Pancreas (tissue), 10 donors: Measurements from ENCODE around the gene NEK10. TPM values are rescaled to one million over a fixed set of nuclear protein-coding genes. Genes with fewer than 3 reads are reported as not detected.
"Not testable (repeated sequence)": the region's sequence is repeated elsewhere in the genome, so short reads cannot be mapped to it uniquely, and the experiment has no call there.

Experiments
- ATAC-seq, 4 donors: fragments of 200-7000 bp; cut with Tn5 transposase; one replicate each; pipeline versions ENCODE4 v1.8.0 to v1.9.1; 2020; ENCODE audit warnings: mild to moderate bottlenecking in 4 of 4, moderate library complexity in 4 of 4
- DNase-seq, 6 donors: peaks; one replicate each; pipeline ENCODE4 v3.0.0-alpha.2; 2020
- FAIRE-seq: peaks from 2 replicates; lab custom pipeline; 2012; peaks lifted over from hg19 to GRCh38; lab: Jason Lieb, UNC
- H3K27ac ChIP-seq, 4 donors: fragments of 200-600 bp; sonication (generic); 1 replicate in 3 of 4; 2 replicates in 1 of 4; pipeline versions ENCODE4 v1.5.0 to v1.8.0; 2020
- H3K27me3 ChIP-seq, 4 donors: fragments of 200-600 bp; one replicate each; pipeline ENCODE4 v1.8.0; 2021
- H3K36me3 ChIP-seq, 3 donors: fragments of 200-600 bp; sonication (generic) in 1 of 3; one replicate each; pipeline versions ENCODE4 v1.5.0 to v1.8.0; 2020 to 2021
- H3K4me1 ChIP-seq, 3 donors: fragments of 200-600 bp; one replicate each; pipeline ENCODE4 v1.8.0; 2021
- H3K4me3 ChIP-seq, 4 donors: fragments of 200-600 bp; sonication (generic) in 2 of 4; one replicate each; pipeline versions ENCODE4 v1.5.0 to v1.8.0; 2020 to 2021
- H3K9me3 ChIP-seq, 4 donors: fragments of 200-600 bp; one replicate each; pipeline ENCODE4 v1.8.0; 2021
- CTCF ChIP-seq, 4 donors: fragments of 200-600 bp; sonication (generic) in 3 of 4; IDR thresholded peaks; one replicate each; pipeline versions ENCODE4 v1.5.0 to v1.8.0; 2021; ENCODE audit warnings: antibody characterized with exemption in 4 of 4
- WGBS, 2 donors: extraction: QIAGEN DNeasy Blood & Tissue Kit; methylation state at CpG; one replicate each; pipeline ENCODE4 v1.1.7; 2013; 5-methylcytosine and 5-hydroxymethylcytosine counted together
- intact Hi-C, 3 donors: fragments of 100-400 bp; cut with DNase I; formaldehyde crosslinking; loops; one replicate each; pipeline versions ENCODE4 v1.11.1 to v1.14.2; 2022
- polyA plus RNA-seq, 2 donors: library from polyadenylated mRNA; stranded (reverse); fragments of 200-250 nt; gene quantifications; one replicate each; pipeline ENCODE4 v1.2.3, GENCODE V29; 2013
- total RNA-seq, 6 donors: library from RNA; stranded (reverse); fragmentation: NEBNext Ultra II Directional in 4 of 6; extraction: Animal tissue kit (Norgen Biotek cat#: 25700) in 4 of 6; gene quantifications; one replicate each; pipeline versions ENCODE4 v1.2.1 to v1.2.4, GENCODE V29; 2021 to 2023
- donor health status: healthy with polysubstance abuse.
- donor health status: DM: no; HTN: no; CAD: no; lungs with moderate emphysema.
- donor health status: DM: no; HTN: no; CAD: no.
- donor health status: control.
- donor health status: control.
- donor health status: Bipolar disorder and iron deficiency.
- donor health status: DM: yes; HTN: yes; CAD: no.
- donor health status: DM: no; HTN: no; CAD: no.
- donor health status: DM: no; HTN: no; CAD: no.
- donor health status: DM: yes; HTN: yes; CAD: no.

The NEK10 gene
- total RNA-seq = under 1 TPM; 0.24 to 0.90 (median 0.37) TPM
- polyA plus RNA-seq = under 1 TPM; 0.30 to 0.42 TPM

GRCh38 chr3:27368831-27369607 lies at the start of gene NEK10:
Gene NEK10 (minus strand): TSS chr3:27369383. CDS start chr3:27352882, 16,501 bp downstream.
- DNase-seq (peak; percentile 88 to 95 (median 92)), FAIRE-seq (no peak), ATAC-seq (peak; percentile 100)
- peaks cover 0 to 4% (median 3%) of the 10 kb centered on the region in 3 donors for H3K4me1 ChIP-seq
- TF ChIP-seq CTCF (IDR thresholded peaks at IDR 0.05) = no peak
- H3K27me3 ChIP-seq = no peaks in the 10 kb centered on the region
- no peaks in the 10 kb centered on the region for H3K9me3 ChIP-seq
- H3K4me3 ChIP-seq = peak within 1 kb of the TSS; percentile 41 to 79 (median 55)
- no peaks in the 10 kb centered on the region for H3K36me3 ChIP-seq
- intact Hi-C loops = no loop called here
- 1 to 2% methylated on average over 48 of the region's 48 CpGs for WGBS, 2 donors
- H3K27ac ChIP-seq = no peak within 1 kb of the TSS

- no peaks in the 10 kb centered on the region for H3K4me1 ChIP-seq
- DNase-seq (no peak), FAIRE-seq (no peak), ATAC-seq (no peak)
- no peak for TF ChIP-seq CTCF (IDR thresholded peaks at IDR 0.05)
- no peaks in the 10 kb centered on the region for H3K9me3 ChIP-seq
- no peak overlapping the region for H3K27ac ChIP-seq
- no peaks in the 10 kb centered on the region for H3K36me3 ChIP-seq
- intact Hi-C loops = no loop called here
- WGBS, 2 donors = 80 to 84% methylated on average over 1 of the region's 1 CpG
- H3K4me3 ChIP-seq = no peak overlapping the region
- no peaks in the 10 kb centered on the region for H3K27me3 ChIP-seq
These were observed 46.0 kb upstream of the NEK10 start for GRCh38 chr3:27415202-27415601.

GRCh38 chr3:27392950-27393679 lies 23.9 kb upstream of the NEK10 start:
- intact Hi-C loops = no loop called here
- no peak for TF ChIP-seq CTCF (IDR thresholded peaks at IDR 0.05)
- WGBS, 2 donors = 57 to 58% methylated on average over 3 of the region's 3 CpGs
- Histone ChIP-seq H3K27ac (no peak overlapping the region), H3K4me1 (no peaks in the 10 kb centered on the region), H3K27me3 (no peaks in the 10 kb centered on the region), H3K36me3 (no peaks in the 10 kb centered on the region), H3K9me3 (no peaks in the 10 kb centered on the region), H3K4me3 (no peak overlapping the region)
- ATAC-seq (no peak), DNase-seq (no peak), FAIRE-seq (no peak)

GRCh38 chr3:27392414-27392813 lies 23.2 kb upstream of the NEK10 start:
- WGBS, 2 donors = 92 to 96% methylated on average over 10 of the region's 10 CpGs
- H3K4me3 ChIP-seq, H3K9me3 ChIP-seq, H3K27ac ChIP-seq, H3K36me3 ChIP-seq, DNase-seq, ATAC-seq, H3K4me1 ChIP-seq, FAIRE-seq, H3K27me3 ChIP-seq, intact Hi-C loops: not testable (repeated sequence)

GRCh38 chr3:27391796-27392195 lies 22.6 kb upstream of the NEK10 start:
- FAIRE-seq = no peak
- Histone ChIP-seq H3K27me3 (no peaks in the 10 kb centered on the region), H3K4me3 (no peak overlapping the region), H3K9me3 (no peaks in the 10 kb centered on the region), H3K36me3 (no peaks in the 10 kb centered on the region), H3K4me1 (no peaks in the 10 kb centered on the region), H3K27ac (no peak overlapping the region)
- 93% methylated on average over 1 of the region's 1 CpG for WGBS, 2 donors
- DNase-seq = no peak
- ATAC-seq = no peak
- intact Hi-C loops = no loop called here
- no peak for TF ChIP-seq CTCF (IDR thresholded peaks at IDR 0.05)
